ENCODE measurements around the gene SOBP.

The SOBP gene

DNA sequence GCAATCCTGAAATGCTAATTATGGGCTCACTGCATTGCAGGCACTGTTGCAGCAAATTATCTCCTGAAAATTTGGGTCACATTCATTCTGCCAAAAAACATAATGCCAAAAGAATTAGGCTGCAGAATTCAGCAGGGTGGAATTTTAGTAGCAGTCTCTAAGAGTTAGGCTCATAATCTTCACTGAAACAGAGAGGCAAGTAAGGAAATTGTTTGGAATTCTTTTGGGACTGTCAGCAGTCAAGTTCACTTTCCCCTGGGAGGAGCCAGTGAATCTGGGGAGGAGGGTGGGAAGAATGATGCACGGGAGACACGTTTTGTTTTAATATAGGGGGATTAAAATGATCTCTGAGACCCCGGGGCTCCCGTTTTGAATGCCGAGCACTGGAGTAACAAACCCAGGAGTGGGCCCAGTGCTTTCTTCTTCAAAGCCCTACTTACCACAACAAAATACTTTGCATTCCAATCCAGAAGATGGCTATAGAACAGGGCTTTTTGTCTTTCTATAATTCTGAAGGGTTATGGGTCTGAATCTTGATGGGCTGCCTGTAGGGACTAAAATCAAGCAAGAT, 44.7 kb downstream of the SOBP start:
- TF ChIP-seq, protein P1, sequence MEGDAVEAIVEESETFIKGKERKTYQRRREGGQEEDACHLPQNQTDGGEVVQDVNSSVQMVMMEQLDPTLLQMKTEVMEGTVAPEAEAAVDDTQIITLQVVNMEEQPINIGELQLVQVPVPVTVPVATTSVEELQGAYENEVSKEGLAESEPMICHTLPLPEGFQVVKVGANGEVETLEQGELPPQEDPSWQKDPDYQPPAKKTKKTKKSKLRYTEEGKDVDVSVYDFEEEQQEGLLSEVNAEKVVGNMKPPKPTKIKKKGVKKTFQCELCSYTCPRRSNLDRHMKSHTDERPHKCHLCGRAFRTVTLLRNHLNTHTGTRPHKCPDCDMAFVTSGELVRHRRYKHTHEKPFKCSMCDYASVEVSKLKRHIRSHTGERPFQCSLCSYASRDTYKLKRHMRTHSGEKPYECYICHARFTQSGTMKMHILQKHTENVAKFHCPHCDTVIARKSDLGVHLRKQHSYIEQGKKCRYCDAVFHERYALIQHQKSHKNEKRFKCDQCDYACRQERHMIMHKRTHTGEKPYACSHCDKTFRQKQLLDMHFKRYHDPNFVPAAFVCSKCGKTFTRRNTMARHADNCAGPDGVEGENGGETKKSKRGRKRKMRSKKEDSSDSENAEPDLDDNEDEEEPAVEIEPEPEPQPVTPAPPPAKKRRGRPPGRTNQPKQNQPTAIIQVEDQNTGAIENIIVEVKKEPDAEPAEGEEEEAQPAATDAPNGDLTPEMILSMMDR (conservative IDR thresholded peaks at IDR 0.05; ENCODE audit: low read depth) = no peak
- no peak overlapping the region for H3K27ac ChIP-seq
- DNase-seq (ENCODE audit: low spot score) = no peak
- POLR2A ChIA-PET (ENCODE audit: low non-redundant PET) = no interaction called here
- CTCF ChIA-PET = no interaction called here

DNA sequence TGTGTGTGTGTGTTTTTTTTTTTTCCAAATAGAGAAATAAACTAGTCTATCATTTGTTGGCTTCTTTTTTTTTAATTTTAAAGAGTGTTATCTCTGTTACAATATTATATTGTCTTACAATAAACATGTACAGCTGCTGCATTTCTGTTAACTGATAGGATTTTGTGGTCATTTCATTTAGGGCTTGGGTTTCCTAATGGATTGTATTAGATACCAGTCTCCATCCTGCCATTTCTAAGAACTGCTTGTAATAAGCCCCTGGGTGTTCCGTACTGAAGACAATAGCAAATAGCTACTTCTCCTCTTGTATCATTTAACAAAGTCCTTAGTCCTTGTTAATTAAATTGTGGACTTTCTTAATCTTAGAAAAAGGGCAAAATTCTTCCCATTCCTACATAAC, 45.7 kb downstream of the SOBP start:
- ChIA-PET POLR2A (ENCODE audit: low non-redundant PET) (no interaction called here), CTCF (no interaction called here)
- TF ChIP-seq, protein P1 (conservative IDR thresholded peaks at IDR 0.05; ENCODE audit: low read depth) = no peak
- no peak overlapping the region for H3K27ac ChIP-seq
- DNase-seq (ENCODE audit: low spot score) = no peak

DNA sequence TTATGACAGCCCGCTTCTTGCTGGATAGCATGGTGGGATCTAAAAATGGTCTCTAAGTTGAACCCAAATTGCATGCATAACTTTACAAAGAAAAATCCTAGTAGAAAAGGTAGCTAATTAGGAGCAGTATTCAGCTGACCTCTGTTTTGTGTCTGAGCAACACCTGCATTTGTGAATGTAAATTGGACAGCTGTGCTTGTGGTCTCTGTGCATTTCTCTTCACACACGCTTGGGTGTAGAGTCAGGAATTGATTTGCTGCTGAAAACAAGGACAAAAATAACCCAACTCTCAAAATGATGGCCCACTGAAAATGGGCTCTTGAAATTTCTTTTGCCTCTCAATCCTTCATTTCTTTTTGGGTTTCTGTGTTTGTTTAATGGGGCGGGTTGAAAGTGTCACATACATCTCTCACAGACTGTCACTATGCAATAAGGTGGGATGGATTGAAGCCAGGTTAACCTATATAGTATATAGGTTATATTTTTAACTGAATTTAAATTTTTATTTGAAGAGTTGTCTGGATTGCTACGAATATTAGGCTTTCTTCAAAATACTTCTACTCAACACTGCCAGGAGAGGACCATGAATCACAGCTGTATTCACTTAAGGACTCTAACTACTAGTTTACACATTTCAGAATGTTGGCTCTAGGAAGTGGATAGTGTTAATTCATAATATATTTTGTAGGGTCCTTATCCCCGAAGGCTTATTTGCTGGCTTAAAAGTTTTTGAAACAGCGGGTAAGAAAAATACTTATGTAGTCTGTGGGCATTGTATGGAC, 46.5 kb downstream of the SOBP start:
- ChIA-PET CTCF (interaction anchor here (0.5 kb wide), 1 partner anchor 295 kb away, joined by 3 read pairs; no protein-coding TSS in a partner anchor), POLR2A (ENCODE audit: low non-redundant PET) (no interaction called here)
- no peak for DNase-seq (ENCODE audit: low spot score)
- TF ChIP-seq, protein P1 (conservative IDR thresholded peaks at IDR 0.05; ENCODE audit: low read depth) = no peak
- H3K27ac ChIP-seq = no peak overlapping the region

DNA sequence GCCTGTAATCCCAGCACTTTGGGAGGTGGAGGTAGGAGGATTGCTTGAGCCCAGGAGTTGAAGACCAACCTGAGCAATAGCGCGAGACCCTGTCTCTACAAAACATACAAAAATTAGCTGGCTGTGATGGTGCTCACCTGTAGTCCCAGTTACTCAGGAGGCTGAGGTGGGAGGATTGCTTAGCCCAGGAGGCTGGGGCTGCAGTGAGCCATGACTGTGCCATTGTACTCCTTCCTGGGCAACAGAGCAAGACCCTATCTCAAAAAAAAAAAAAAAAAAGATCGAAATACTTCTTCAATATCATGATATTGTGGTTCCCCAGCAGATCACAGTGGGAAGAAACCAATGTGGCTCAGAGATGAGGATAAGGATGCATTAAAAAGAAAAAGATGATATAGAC, 47.6 kb downstream of the SOBP start:
- POLR2A ChIA-PET (ENCODE audit: low non-redundant PET) = no interaction called here
- TF ChIP-seq, protein P1 (conservative IDR thresholded peaks at IDR 0.05; ENCODE audit: low read depth) = no peak
- no peak overlapping the region for H3K27ac ChIP-seq
- DNase-seq (ENCODE audit: low spot score) = no peak
- CTCF ChIA-PET = no interaction called here

DNA sequence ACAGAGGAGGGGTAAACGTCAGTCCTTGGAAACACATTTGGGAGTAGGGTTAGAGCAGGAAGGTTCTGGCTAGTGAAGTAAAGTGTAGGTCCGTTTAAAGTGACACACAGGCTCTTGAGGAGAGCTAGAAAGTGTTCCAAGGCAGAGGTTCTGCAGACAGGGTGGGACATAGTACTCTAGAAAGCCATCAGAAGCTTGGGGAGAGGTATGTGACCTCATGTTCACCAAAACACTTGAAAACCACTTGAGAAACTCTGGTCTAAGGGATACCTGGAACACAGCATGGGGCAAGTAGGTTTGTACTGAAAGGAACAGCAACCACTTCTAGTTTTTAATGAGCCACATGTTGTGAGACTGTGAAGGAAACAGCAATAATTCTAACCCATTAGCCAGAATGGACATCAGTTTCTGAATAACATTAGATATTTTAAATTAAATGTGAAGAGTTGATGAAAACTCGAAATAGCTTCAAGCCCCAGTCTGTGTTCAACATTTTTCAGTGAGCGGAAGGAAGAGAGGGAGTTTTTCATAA, 49.0 kb downstream of the SOBP start:
- POLR2A ChIA-PET (ENCODE audit: low non-redundant PET) = no interaction called here
- TF ChIP-seq, protein P1 (conservative IDR thresholded peaks at IDR 0.05; ENCODE audit: low read depth) = no peak
- DNase-seq (ENCODE audit: low spot score) = no peak
- CTCF ChIA-PET = no interaction called here
- H3K27ac ChIP-seq = no peak overlapping the region

DNA sequence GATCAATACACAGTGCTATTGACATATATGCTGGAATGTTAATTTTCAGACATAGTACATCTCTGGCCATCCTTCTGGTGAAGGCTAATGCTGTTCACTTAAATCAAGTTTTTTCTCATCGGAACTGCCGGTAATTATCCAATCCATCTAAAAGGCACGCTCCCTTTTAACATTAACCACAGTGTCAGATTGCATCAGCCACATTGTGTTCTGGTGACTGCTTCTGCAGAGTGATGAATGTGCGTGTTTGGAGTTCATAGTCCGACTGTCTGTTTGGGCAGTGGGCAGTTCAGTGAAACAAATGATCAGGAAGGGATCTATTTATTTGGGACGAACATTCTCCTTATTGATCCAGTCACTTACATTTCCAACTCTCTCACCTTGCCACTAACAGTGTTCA, 49.5 kb downstream of the SOBP start:
- POLR2A ChIA-PET (ENCODE audit: low non-redundant PET) = no interaction called here
- no peak for DNase-seq (ENCODE audit: low spot score)
- TF ChIP-seq, protein P1 (conservative IDR thresholded peaks at IDR 0.05; ENCODE audit: low read depth) = no peak
- H3K27ac ChIP-seq = no peak overlapping the region
- CTCF ChIA-PET = no interaction called here
